K562 (cell line): Measurements from ENCODE around the gene GALNT5. TPM values are rescaled to one million over a fixed set of nuclear protein-coding genes. Genes with fewer than 3 reads are reported as not detected.

ENCODE experiments used
- ATF6 ChIP-seq: sonication (generic); formaldehyde crosslinking; IDR thresholded peaks from 2 replicates; pipeline ENCODE4 v1.4.0; 2020; ENCODE audit warnings: mild to moderate bottlenecking, missing genetic modification reagents
- BCLAF1 ChIP-seq, 2 experiments: fragments of 450-650 bp in 1 of 2; IDR thresholded peaks; 2 replicates each; pipeline ENCODE4 v1.6.1; 2011 to 2017; ENCODE audit warnings: low read depth in 2 of 2, antibody characterized with exemption in 1 of 2, borderline replicate concordance in 1 of 2, low read length in 1 of 2, mild to moderate bottlenecking in 1 of 2, mixed read lengths in 1 of 2; ENCODE audit not compliant: control insufficient read depth in 1 of 2
- HNRNPUL1 ChIP-seq: fragments of 200-400 bp; formaldehyde crosslinking; IDR thresholded peaks from 2 replicates; pipeline ENCODE4 v1.6.1; 2017; ENCODE audit warnings: low read length
- KHSRP ChIP-seq: fragments of 450-650 bp; IDR thresholded peaks from 2 replicates; pipeline ENCODE4 v1.6.1; 2017
- MBD1 ChIP-seq: fragments of 250-450 bp; sonication (Bioruptor Pico); IDR thresholded peaks from 2 replicates; pipeline ENCODE4 v1.8.0; 2022; ENCODE audit warnings: inconsistent platforms
- POLR2AphosphoS5 ChIP-seq: IDR thresholded peaks from 2 replicates; pipeline ENCODE4 v1.6.1; 2011; ENCODE audit warnings: mild to moderate bottlenecking, low read depth, low read length, moderate library complexity; ENCODE audit not compliant: control insufficient read depth, insufficient read depth
- POU5F1 ChIP-seq: fragments of 150-350 bp; IDR thresholded peaks from 2 replicates; pipeline ENCODE4 v1.6.1; 2014; ENCODE audit warnings: borderline replicate concordance, low read length, low read depth, mild to moderate bottlenecking; ENCODE audit not compliant: partially characterized antibody
- XRCC5 ChIP-seq: fragments of 200-400 bp; formaldehyde crosslinking; IDR thresholded peaks from 2 replicates; pipeline ENCODE4 v1.6.1; 2017; ENCODE audit warnings: low read depth, mild to moderate bottlenecking, low read length
- ZHX1 ChIP-seq: fragments of 150-350 bp; conservative IDR thresholded peaks from 2 replicates; pipeline ENCODE4 v1.6.1; 2014; ENCODE audit warnings: low read length
- polyA plus RNA-seq, 8 experiments: library from polyadenylated mRNA; depleted of rRNA in 4 of 8; stranded (reverse) in 5 of 8; unstranded in 3 of 8; fragments of >200 nt; fragmentation: Nextera tagmentation in 2 of 8; fragmentation: Illumina TruSeq in 1 of 8; extraction: Ambion mirVana in 2 of 8; extraction: Trizol in 1 of 8; gene quantifications; 2 replicates each; pipeline versions ENCODE4 v1.2.1 to v1.2.3, GENCODE V29; 2011 to 2014; ENCODE audit warnings: inconsistent platforms in 1 of 8, missing spikeins in 1 of 8
- total RNA-seq, 7 experiments: library from RNA; depleted of rRNA in 6 of 7; stranded (reverse); fragments of >200 nt in 6 of 7; fragmentation: Illumina TruSeq in 2 of 7; extraction: Trizol in 2 of 7; gene quantifications; 2 replicates each; pipeline versions ENCODE4 v1.2.1 to v1.2.3, GENCODE V29; 2011 to 2021; ENCODE audit warnings: low replicate concordance in 1 of 7
- TF ChIP-seq, protein P1 (sequence below): fragments of 450-650 bp; formaldehyde crosslinking; conservative IDR thresholded peaks from 2 replicates; pipeline ENCODE4 v1.4.0; 2022; ENCODE audit warnings: mild to moderate bottlenecking, missing genetic modification characterization
- TF ChIP-seq, protein P2 (sequence below), 2 experiments: IDR thresholded peaks; 2 replicates each; pipeline ENCODE4 v1.6.1; 2011; ENCODE audit warnings: borderline replicate concordance in 1 of 2, control low read depth in 1 of 2, low read depth in 1 of 2, low read length in 1 of 2, mild to moderate bottlenecking in 1 of 2, mixed read lengths in 1 of 2, moderate library complexity in 1 of 2; ENCODE audit not compliant: insufficient read depth in 1 of 2, insufficient read length in 1 of 2, poor library complexity in 1 of 2, severe bottlenecking in 1 of 2; ENCODE audit errors: extremely low read depth in 1 of 2
- TF ChIP-seq, protein P3 (sequence below): IDR thresholded peaks from 2 replicates; pipeline ENCODE4 v1.6.1; 2011; ENCODE audit not compliant: insufficient read length; ENCODE audit errors: extremely low read depth

Gene GALNT5
- total and polyA plus RNA-seq, 9 of the 15 experiments (the other 6 are each of a cell fraction or from before 2014, with no cell fraction given): 21.6 to 73.0 (median 54.7) TPM

GRCh38 chr2:157221394-157221988 lies 36.0 kb upstream of the GALNT5 start (continued):
- TF ChIP-seq, protein P1, sequence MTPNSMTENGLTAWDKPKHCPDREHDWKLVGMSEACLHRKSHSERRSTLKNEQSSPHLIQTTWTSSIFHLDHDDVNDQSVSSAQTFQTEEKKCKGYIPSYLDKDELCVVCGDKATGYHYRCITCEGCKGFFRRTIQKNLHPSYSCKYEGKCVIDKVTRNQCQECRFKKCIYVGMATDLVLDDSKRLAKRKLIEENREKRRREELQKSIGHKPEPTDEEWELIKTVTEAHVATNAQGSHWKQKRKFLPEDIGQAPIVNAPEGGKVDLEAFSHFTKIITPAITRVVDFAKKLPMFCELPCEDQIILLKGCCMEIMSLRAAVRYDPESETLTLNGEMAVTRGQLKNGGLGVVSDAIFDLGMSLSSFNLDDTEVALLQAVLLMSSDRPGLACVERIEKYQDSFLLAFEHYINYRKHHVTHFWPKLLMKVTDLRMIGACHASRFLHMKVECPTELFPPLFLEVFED (CRISPR knock-in tag): 0 out of 2 replicates have a peak, but pooled peaks have one; percentile 22
- TF ChIP-seq POU5F1 (no peak), KHSRP (peak; percentile 84), XRCC5 (no peak), ZHX1 (no peak), MBD1 (CRISPR knock-in tag) (no peak), ATF6 (no peak), POLR2AphosphoS5 (peak; percentile 99), HNRNPUL1 (no peak), BCLAF1 (IDR thresholded peaks at IDR 0.05; ENCODE audit: borderline replicate concordance in 1 of 2, control insufficient read depth in 1 of 2, low read depth in 2 of 2, low read length in 1 of 2) (no peak; a peak in 1 of 4 replicates)
- TF ChIP-seq, protein P2, sequence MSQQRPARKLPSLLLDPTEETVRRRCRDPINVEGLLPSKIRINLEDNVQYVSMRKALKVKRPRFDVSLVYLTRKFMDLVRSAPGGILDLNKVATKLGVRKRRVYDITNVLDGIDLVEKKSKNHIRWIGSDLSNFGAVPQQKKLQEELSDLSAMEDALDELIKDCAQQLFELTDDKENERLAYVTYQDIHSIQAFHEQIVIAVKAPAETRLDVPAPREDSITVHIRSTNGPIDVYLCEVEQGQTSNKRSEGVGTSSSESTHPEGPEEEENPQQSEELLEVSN (IDR thresholded peaks at IDR 0.05; ENCODE audit: borderline replicate concordance in 1 of 2, extremely low read depth in 1 of 2, insufficient read depth in 1 of 2, insufficient read length in 1 of 2, low read depth in 1 of 2, low read length in 1 of 2, poor library complexity in 1 of 2, severe bottlenecking in 1 of 2): peak in 1 of 2 experiments; percentile 17
- TF ChIP-seq, protein P3, sequence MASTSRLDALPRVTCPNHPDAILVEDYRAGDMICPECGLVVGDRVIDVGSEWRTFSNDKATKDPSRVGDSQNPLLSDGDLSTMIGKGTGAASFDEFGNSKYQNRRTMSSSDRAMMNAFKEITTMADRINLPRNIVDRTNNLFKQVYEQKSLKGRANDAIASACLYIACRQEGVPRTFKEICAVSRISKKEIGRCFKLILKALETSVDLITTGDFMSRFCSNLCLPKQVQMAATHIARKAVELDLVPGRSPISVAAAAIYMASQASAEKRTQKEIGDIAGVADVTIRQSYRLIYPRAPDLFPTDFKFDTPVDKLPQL: no peak
